ENCODE data around the gene DENND4C. TPM values are rescaled to one million over a fixed set of nuclear protein-coding genes. Genes with fewer than 3 reads are reported as not detected.

The DENND4C gene
- polyA plus RNA-seq, 1 of the 3 experiments (the other 2 are of a cell fraction) = 7.5 TPM

DNA sequence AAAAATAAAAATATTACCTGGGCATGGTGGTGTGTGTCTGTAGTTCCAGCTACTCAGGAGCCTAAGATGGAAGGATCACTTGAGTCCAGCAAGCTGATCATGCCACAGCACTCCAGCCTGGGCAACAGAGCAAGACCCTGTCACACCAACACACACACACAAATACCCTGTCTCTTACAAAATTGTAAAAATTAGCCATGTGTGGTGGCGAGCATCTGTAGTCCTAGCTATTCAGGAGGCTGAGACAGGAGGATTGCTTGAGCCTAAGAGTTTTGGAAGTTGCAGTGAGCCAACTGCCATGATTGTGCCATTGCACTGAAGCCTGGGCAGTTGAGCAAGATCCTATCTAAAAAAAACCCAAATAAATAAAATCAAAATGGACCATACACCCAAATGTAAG lies 32.1 kb upstream of the DENND4C start:
- Histone ChIP-seq H3F3A (replicated peaks; ENCODE audit: insufficient read depth) (no peaks in the 10 kb centered on the region), H3K9ac (no peak overlapping the region), H3K4me2 (no peak overlapping the region), H3K36me3 (replicated peaks in 1 of 2; ENCODE audit: control insufficient read depth in 1 of 2, insufficient read depth in 2 of 2, low read length in 1 of 2) (no peaks in the 10 kb centered on the region), H3K4me3 (ENCODE audit: low read depth in 2 of 2, low read length in 1 of 2) (no peak overlapping the region), H4K20me1 (ENCODE audit: insufficient read depth) (no peaks in the 10 kb centered on the region), H2AFZ (ENCODE audit: low read depth) (no peak overlapping the region), H3K27me3 (ENCODE audit: insufficient read depth) (no peaks in the 10 kb centered on the region), H3K9me3 (no peaks in the 10 kb centered on the region), H3K9me2 (no peaks in the 10 kb centered on the region), H3K27ac (ENCODE audit: low read depth in 2 of 2, low read length in 1 of 2) (no peak overlapping the region), H3K79me2 (ENCODE audit: insufficient read depth) (no peaks in the 10 kb centered on the region), H3K4me1 (ENCODE audit: control insufficient read depth in 1 of 2, insufficient read depth in 2 of 2, low read depth in 1 of 2, low read length in 1 of 2) (peaks cover 0 to 3% of the 10 kb centered on the region in 2 experiments; a peak in 1 of 4 replicates)
- POLR2A ChIA-PET = interaction anchor here (0.6 kb wide), 1 partner anchor 32 kb away, joined by 3 read pairs; no protein-coding TSS in a partner anchor
- TF ChIP-seq TEAD4 (IDR thresholded peaks at IDR 0.05; ENCODE audit: borderline replicate concordance, insufficient read depth) = no peak
- no peak for TF ChIP-seq GATA2 (CRISPR knock-in tag; IDR thresholded peaks at IDR 0.05)
- TF ChIP-seq GABPA (IDR thresholded peaks at IDR 0.05; ENCODE audit: low read depth) = no peak
- TF ChIP-seq SMC3 (IDR thresholded peaks at IDR 0.05; ENCODE audit: low read depth, low read length) = no peak
- no peak for TF ChIP-seq NFIC (IDR thresholded peaks at IDR 0.05; ENCODE audit: borderline replicate concordance)
- no peak for TF ChIP-seq CHD2 (IDR thresholded peaks at IDR 0.05; ENCODE audit: low read length, partially characterized antibody)
- no peak for TF ChIP-seq YY1 (IDR thresholded peaks at IDR 0.05; ENCODE audit: low read depth)
- TF ChIP-seq, protein P1, sequence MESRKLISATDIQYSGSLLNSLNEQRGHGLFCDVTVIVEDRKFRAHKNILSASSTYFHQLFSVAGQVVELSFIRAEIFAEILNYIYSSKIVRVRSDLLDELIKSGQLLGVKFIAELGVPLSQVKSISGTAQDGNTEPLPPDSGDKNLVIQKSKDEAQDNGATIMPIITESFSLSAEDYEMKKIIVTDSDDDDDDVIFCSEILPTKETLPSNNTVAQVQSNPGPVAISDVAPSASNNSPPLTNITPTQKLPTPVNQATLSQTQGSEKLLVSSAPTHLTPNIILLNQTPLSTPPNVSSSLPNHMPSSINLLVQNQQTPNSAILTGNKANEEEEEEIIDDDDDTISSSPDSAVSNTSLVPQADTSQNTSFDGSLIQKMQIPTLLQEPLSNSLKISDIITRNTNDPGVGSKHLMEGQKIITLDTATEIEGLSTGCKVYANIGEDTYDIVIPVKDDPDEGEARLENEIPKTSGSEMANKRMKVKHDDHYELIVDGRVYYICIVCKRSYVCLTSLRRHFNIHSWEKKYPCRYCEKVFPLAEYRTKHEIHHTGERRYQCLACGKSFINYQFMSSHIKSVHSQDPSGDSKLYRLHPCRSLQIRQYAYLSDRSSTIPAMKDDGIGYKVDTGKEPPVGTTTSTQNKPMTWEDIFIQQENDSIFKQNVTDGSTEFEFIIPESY (IDR thresholded peaks at IDR 0.05; ENCODE audit: borderline replicate concordance, low read depth) = no peak
- no peak for TF ChIP-seq RAD21 (IDR thresholded peaks at IDR 0.05; ENCODE audit: low read length)
- TF ChIP-seq CTCF (IDR thresholded peaks at IDR 0.05) = no peak
- TF ChIP-seq RFX5 (IDR thresholded peaks at IDR 0.05; ENCODE audit: low read length) = no peak
- CTCF ChIA-PET = interaction anchor here (0.7 to 1.7 kb wide), 3 partner anchors 10 to 266 kb away, joined by 3 to 4 read pairs (median 4); no protein-coding TSS in a partner anchor
- WGBS (ENCODE audit: low lambda C conversion rate) = 78% methylated on average over 1 of the region's 1 CpG
- no peak for DNase-seq

GRCh38 chr9:19199012-19199411 lies 31.5 kb upstream of the DENND4C start:
- no peak for TF ChIP-seq TEAD4 (IDR thresholded peaks at IDR 0.05; ENCODE audit: borderline replicate concordance, insufficient read depth)
- TF ChIP-seq GABPA (IDR thresholded peaks at IDR 0.05; ENCODE audit: low read depth) = no peak
- peak; percentile 78 for TF ChIP-seq GATA2 (CRISPR knock-in tag; IDR thresholded peaks at IDR 0.05)
- peak in 1 of 2 experiments; percentile 56; a peak in 1 of 4 replicates for TF ChIP-seq EP300 (IDR thresholded peaks at IDR 0.05; ENCODE audit: borderline replicate concordance in 1 of 2, low read depth in 1 of 2, low read length in 1 of 2)
- TF ChIP-seq SIN3A (IDR thresholded peaks at IDR 0.05; ENCODE audit: borderline replicate concordance, low read depth, low read length) = no peak
- TF ChIP-seq NFIC (IDR thresholded peaks at IDR 0.05; ENCODE audit: borderline replicate concordance) = no peak
- Histone ChIP-seq H2AFZ (ENCODE audit: low read depth) (no peak overlapping the region), H3F3A (replicated peaks; ENCODE audit: insufficient read depth) (no peaks in the 10 kb centered on the region), H3K79me2 (ENCODE audit: insufficient read depth) (no peaks in the 10 kb centered on the region), H3K9ac (no peak overlapping the region), H4K20me1 (ENCODE audit: insufficient read depth) (no peaks in the 10 kb centered on the region), H3K9me3 (no peaks in the 10 kb centered on the region), H3K27ac (ENCODE audit: low read depth in 2 of 2, low read length in 1 of 2) (no peak overlapping the region), H3K27me3 (ENCODE audit: insufficient read depth) (no peaks in the 10 kb centered on the region), H3K9me2 (no peaks in the 10 kb centered on the region), H3K4me1 (ENCODE audit: control insufficient read depth in 1 of 2, insufficient read depth in 2 of 2, low read depth in 1 of 2, low read length in 1 of 2) (peaks cover 0 to 3% of the 10 kb centered on the region in 2 experiments; a peak in 1 of 4 replicates), H3K4me3 (ENCODE audit: low read depth in 2 of 2, low read length in 1 of 2) (no peak overlapping the region), H3K4me2 (no peak overlapping the region), H3K36me3 (replicated peaks in 1 of 2; ENCODE audit: control insufficient read depth in 1 of 2, insufficient read depth in 2 of 2, low read length in 1 of 2) (no peaks in the 10 kb centered on the region)
- DNase-seq = peak; percentile 19
- ChIA-PET POLR2A (interaction anchor here (0.6 kb wide), 1 partner anchor 31 kb away, joined by 3 read pairs; no protein-coding TSS in a partner anchor), CTCF (interaction anchor here (0.7 to 1.7 kb wide), 3 partner anchors 10 to 265 kb away, joined by 3 to 4 read pairs (median 4); no protein-coding TSS in a partner anchor)
- WGBS (ENCODE audit: low lambda C conversion rate) = 77% methylated on average over 2 of the region's 2 CpGs

All from SK-N-SH (cell line).